NCI-H2171 treated with DMSO at 0.1 percent for 48 hours (cell line): Measurements from ENCODE around the gene CSAG1.
"Not testable (repeated sequence)": the region's sequence is repeated elsewhere in the genome, so short reads cannot be mapped to it uniquely, and the experiment has no call there.

Experiments used
- DNase-seq: peaks from one replicate; lab custom pipeline; 2025; lab: John Stamatoyannopoulos, UW

Gene CSAG1, protein sequence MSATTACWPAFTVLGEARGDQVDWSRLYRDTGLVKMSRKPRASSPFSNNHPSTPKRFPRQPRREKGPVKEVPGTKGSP

DNA sequence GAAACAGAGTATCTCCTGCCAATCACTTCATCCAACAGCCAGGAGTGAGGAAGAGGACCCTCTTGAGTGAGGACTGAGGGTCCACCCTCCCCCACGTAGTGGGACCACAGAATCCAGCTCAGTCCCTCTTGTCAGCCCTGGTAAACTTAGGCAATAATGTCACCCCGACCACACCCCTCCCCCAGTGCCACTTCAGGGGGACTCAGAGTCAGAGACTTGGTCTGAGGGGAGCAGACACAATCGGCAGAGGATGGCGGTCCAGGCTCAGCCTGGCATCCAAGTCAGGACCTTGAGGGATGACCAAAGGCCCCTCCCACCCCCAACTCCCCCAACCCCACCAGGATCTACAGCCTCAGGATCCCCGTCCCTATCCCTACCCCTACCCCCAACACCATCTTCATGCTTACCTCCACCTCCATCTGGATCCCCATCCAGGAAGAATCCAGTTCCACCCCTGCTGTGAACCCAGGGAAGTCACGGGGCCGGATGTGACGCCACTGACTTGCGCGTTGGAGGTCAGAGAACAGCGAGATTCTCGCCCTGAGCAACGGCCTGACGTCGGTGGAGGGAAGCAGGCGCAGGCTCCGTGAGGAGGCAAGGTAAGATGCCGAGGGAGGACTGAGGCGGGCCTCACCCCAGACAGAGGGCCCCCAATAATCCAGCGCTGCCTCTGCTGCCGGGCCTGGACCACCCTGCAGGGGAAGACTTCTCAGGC, at the start of gene CSAG1, which contains the start of gene MAGEA12:
Gene CSAG1 (minus strand): TSS at position 461 of the 715 bp plus-strand sequence. CDS start 1,261 bp downstream, outside the sequence.
Gene MAGEA12 (plus strand): TSS at position 497 of the 715 bp plus-strand sequence. CDS start 2,405 bp downstream, outside the sequence.
- no peak for DNase-seq

GRCh38 chrX:152769549-152770289, 36.2 kb upstream of the CSAG1 start, which contains the start of gene MAGEA6:
Gene MAGEA6, minus strand, starts transcription at chrX:152769689. Its CDS starts 2,039 bp downstream, at chrX:152767650.
- not testable (repeated sequence) for DNase-seq

GRCh38 chrX:152766562-152766961, 33.0 kb upstream of the CSAG1 start:
- DNase-seq, result not testable (repeated sequence)

- not testable (repeated sequence) for DNase-seq
Measured at GRCh38 chrX:152761582-152761981, 28.1 kb upstream of the CSAG1 start.

GRCh38 chrX:152759544-152759943, 26.0 kb upstream of the CSAG1 start:
- DNase-seq, result not testable (repeated sequence)

- not testable (repeated sequence) for DNase-seq
Measured at GRCh38 chrX:152758918-152759317, 25.4 kb upstream of the CSAG1 start, which contains the start of gene CSAG3. Gene CSAG3, plus strand, starts transcription at chrX:152759218.

DNA sequence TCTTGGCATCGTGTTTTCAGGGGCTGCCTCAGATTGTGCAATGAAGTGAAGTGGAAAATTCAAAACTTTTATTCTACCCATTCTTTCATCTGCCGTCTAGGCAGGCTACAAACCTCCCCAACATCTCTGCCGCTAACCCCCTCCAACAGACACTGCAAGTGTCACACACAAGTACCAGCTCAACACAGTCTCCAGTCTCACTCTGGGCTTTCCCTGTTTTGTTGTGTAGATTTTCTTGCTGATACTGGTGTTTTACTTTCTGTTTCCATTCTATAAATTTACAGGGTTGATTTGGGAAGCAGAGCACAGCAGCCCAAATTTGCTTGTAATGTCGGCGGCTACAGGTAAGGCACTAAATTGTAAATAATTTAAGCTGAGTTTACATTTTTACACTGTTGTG, 21.4 kb upstream of the CSAG1 start:
- not testable (repeated sequence) for DNase-seq

GRCh38 chrX:152753686-152754650, 20.4 kb upstream of the CSAG1 start, which contains the start of gene MAGEA2:
Gene MAGEA2, minus strand, starts transcription at chrX:152753842. Its CDS starts 2,479 bp downstream, at chrX:152751363.
- not testable (repeated sequence) for DNase-seq

DNA sequence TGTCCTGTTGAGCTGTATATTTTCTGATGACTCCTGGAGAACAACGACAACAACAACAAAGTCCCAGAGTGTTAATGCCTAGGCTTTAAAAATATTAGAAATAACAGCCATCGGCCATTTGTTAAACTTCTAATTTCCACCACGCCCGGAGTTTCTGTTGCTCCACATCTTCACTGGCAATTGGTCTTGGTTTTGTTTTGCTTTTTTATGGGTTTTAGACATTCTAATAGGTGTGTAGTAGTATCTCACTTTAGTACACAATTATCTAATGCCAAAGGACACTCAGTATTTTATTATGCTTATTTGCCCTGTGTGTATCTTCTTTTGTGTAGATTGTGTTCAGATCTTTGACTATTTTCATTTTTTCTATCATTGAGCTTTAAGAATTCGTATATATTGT, 5.0 kb upstream of the CSAG1 start:
- DNase-seq, result no peak

DNA sequence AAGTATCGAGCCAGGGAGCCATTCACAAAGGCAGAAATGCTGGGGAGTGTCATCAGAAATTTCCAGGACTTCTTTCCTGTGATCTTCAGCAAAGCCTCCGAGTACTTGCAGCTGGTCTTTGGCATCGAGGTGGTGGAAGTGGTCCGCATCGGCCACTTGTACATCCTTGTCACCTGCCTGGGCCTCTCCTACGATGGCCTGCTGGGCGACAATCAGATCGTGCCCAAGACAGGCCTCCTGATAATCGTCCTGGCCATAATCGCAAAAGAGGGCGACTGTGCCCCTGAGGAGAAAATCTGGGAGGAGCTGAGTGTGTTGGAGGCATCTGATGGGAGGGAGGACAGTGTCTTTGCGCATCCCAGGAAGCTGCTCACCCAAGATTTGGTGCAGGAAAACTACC, 3.0 kb upstream of the CSAG1 start:
- not testable (repeated sequence) for DNase-seq

DNA sequence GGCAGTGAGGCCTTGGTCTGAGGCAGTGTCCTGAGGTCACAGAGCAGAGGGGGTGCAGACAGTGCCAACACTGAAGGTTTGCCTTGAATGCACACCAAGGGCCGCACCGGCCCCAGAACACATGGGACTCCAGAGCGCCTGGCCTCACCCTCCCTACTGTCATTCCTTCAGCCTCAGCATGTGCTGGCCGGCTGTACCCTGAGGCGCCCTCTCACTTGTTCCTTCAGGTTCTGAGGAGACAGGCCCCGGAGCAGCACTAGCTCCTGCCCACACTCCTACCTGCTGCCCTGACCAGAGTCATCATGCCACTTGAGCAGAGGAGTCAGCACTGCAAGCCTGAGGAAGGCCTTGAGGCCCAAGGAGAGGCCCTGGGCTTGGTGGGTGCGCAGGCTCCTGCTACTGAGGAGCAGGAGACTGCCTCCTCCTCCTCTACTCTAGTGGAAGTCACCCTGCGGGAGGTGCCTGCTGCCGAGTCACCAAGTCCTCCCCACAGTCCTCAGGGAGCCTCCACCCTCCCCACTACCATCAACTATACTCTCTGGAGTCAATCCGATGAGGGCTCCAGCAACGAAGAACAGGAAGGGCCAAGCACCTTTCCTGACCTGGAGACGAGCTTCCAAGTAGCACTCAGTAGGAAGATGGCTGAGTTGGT, 2.5 kb upstream of the CSAG1 start:
- DNase-seq, result no peak

DNA sequence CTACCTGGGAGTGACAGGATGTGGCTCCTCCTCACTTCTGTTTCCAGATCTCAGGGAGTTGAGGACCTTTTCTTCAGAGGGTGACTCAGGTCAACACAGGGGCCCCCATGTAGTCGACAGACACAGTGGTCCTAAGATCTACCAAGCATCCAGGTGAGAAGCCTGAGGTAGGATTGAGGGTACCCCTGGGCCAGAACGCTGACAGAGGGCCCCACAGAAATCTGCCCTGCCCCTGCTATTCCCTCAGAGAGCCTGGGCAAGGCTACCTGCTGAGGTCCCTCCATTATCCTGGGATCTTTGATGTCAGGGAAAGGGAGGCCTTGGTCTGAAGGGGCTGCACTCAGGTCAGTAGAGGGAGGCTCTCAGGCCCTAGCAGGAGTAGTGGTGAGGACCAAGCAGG, 1.6 kb upstream of the CSAG1 start:
- DNase-seq, result no peak

DNA sequence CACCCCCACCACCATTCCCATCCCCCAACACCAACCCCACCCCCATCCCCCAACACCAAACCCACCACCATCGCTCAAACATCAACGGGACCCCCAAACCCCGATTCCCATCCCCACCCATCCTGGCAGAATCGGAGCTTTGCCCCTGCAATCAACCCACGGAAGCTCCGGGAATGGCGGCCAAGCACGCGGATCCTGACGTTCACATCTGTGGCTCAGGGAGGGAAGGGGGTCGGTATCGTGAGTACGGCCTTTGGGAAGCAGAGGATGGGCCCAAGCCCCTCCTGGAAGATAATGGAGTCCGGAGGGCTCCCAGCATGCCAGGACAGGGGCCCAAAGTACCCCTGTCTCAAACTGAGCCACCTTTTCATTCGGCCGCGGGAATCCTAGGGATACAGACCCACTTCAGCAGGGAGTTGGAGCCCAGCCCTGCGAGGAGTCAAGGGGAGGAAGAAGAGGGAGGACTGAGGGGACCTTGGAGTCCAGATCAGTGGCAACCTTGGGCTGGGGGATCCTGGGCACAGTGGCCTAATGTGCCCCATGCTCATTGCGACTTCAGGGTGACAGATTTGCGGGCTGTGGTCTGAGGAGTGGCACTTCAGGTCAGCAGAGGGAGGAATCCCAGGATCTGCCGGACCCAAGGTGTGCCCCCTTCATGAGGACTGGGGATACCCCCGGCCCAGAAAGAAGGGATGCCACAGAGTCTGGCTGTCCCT, 780 bp upstream of the CSAG1 start:
- DNase-seq, result not testable (repeated sequence)

DNA sequence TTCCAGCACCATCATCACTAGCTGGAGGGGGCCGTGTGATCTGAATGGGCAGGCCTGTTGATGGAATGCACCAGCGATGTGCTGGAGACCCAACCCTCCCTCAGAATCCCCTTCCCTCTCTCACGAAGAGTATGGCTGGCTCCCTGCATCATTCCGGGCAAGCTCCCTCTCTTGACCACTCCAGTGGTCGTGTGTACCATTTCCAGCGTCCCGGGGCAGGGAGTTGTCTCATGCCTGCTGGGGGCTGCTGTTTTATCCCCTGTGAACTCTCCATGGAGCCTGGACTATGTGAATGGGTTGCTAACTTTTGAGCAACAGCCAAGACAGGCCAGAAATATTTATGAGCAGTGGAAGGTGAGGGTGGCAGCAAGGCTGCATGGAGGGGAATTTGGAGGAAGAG, 8.1 kb downstream of the CSAG1 start:
- DNase-seq, result no peak

- DNase-seq, result not testable (repeated sequence)
Measured at GRCh38 chrX:152713815-152714787, 19.4 kb downstream of the CSAG1 start, which contains the start of gene MAGEA2B. Gene MAGEA2B, plus strand, starts transcription at chrX:152714628. Its CDS starts 2,479 bp downstream, at chrX:152717107.

GRCh38 chrX:152713195-152713594, 20.3 kb downstream of the CSAG1 start:
- not testable (repeated sequence) for DNase-seq

- DNase-seq, result not testable (repeated sequence)
Measured at GRCh38 chrX:152709173-152709572, 24.3 kb downstream of the CSAG1 start, which contains the start of gene CSAG2. Gene CSAG2, minus strand, starts transcription at chrX:152709273. Its CDS starts 161 bp downstream, at chrX:152709112.

- DNase-seq, result not testable (repeated sequence)
Measured at GRCh38 chrX:152706500-152706899, 27.0 kb downstream of the CSAG1 start.

GRCh38 chrX:152700390-152700789, 33.1 kb downstream of the CSAG1 start:
- DNase-seq, result not testable (repeated sequence)
